GM23338 (cell line): ENCODE measurements around the gene PUM2. TPM values are rescaled to one million over a fixed set of nuclear protein-coding genes. Genes with fewer than 3 reads are reported as not detected.

Experiments used
- ATAC-seq: fragments of 200-7000 bp; cut with Tn5 transposase; 3 replicates; pipeline ENCODE4 v1.9.1; 2020
- DNase-seq: peaks from one replicate; pipeline ENCODE4 v3.0.0-alpha.2; 2015; ENCODE audit warnings: low spot score
- H2AFZ ChIP-seq: fragments of 200-600 bp; sonication (generic); 2 replicates; pipeline ENCODE4 v1.8.0; 2016; ENCODE audit warnings: antibody characterized with exemption, mild to moderate bottlenecking, moderate library complexity
- H3F3A ChIP-seq: fragments of 200-600 bp; sonication (generic); replicated peaks from 2 replicates; pipeline ENCODE4 v1.8.0; 2017; ENCODE audit warnings: antibody characterized with exemption, mixed run types, low read depth
- H3K27ac ChIP-seq: fragments of 200-600 bp; sonication (generic); 2 replicates; pipeline ENCODE4 v1.6.1; 2016; ENCODE audit warnings: low read depth
- H3K27me3 ChIP-seq: fragments of 200-600 bp; sonication (generic); 2 replicates; pipeline ENCODE4 v1.8.0; 2016; ENCODE audit warnings: mild to moderate bottlenecking, mixed run types, moderate library complexity; ENCODE audit not compliant: insufficient read depth
- H3K36me3 ChIP-seq: fragments of 200-600 bp; sonication (generic); 2 replicates; pipeline ENCODE4 v1.8.0; 2016; ENCODE audit warnings: mild to moderate bottlenecking; ENCODE audit not compliant: insufficient read depth
- H3K4me1 ChIP-seq: fragments of 200-600 bp; sonication (generic); 2 replicates; pipeline ENCODE4 v1.8.0; 2016; ENCODE audit warnings: mild to moderate bottlenecking, moderate library complexity; ENCODE audit not compliant: insufficient read depth
- H3K4me2 ChIP-seq: fragments of 200-600 bp; sonication (generic); 2 replicates; pipeline ENCODE4 v1.7.1; 2017; ENCODE audit warnings: mixed run types
- H3K4me3 ChIP-seq: fragments of 200-600 bp; sonication (generic); 2 replicates; pipeline ENCODE4 v1.6.1; 2016; ENCODE audit warnings: mixed run types
- H3K79me2 ChIP-seq: fragments of 200-600 bp; sonication (generic); replicated peaks from 2 replicates; pipeline ENCODE4 v1.8.0; 2017; ENCODE audit warnings: mild to moderate bottlenecking; ENCODE audit not compliant: insufficient read depth
- H3K9me2 ChIP-seq: fragments of 200-600 bp; sonication (generic); 2 replicates; pipeline ENCODE4 v1.8.0; 2017; ENCODE audit not compliant: insufficient read depth
- H4K20me1 ChIP-seq: fragments of 200-600 bp; sonication (generic); replicated peaks from 2 replicates; pipeline ENCODE4 v1.8.0; 2017; ENCODE audit warnings: mild to moderate bottlenecking; ENCODE audit not compliant: insufficient read depth
- H3K27ac Mint-ChIP-seq: 2 replicates; pipeline ENCODE4 v1.8.0; 2020; ENCODE audit warnings: inconsistent platforms, mild to moderate bottlenecking, moderate library complexity, mixed read lengths
- H3K27me3 Mint-ChIP-seq: 3 replicates; pipeline ENCODE4 v1.8.0; 2022; ENCODE audit warnings: low read depth, mild to moderate bottlenecking, moderate library complexity, mixed read lengths, inconsistent platforms; ENCODE audit not compliant: insufficient read depth, poor library complexity
- H3K36me3 Mint-ChIP-seq: 3 replicates; pipeline ENCODE4 v1.8.0; 2021; ENCODE audit warnings: low read depth, mild to moderate bottlenecking, inconsistent platforms, moderate library complexity, mixed read lengths
- H3K4me1 Mint-ChIP-seq: 3 replicates; pipeline ENCODE4 v1.8.0; 2020; ENCODE audit warnings: mild to moderate bottlenecking, inconsistent platforms, mixed read lengths
- H3K4me3 Mint-ChIP-seq: 3 replicates; pipeline ENCODE4 v1.8.0; 2021; ENCODE audit warnings: moderate library complexity, mild to moderate bottlenecking, inconsistent platforms, mixed read lengths
- H3K9me3 Mint-ChIP-seq: 3 replicates; pipeline ENCODE4 v1.8.0; 2020; ENCODE audit warnings: moderate library complexity, mild to moderate bottlenecking, inconsistent platforms, mixed read lengths
- CREB1 ChIP-seq: fragments of 250-450 bp; sonication (Bioruptor Pico); IDR thresholded peaks from 2 replicates; pipeline ENCODE4 v1.5.0; 2020; ENCODE audit warnings: low read depth, mild to moderate bottlenecking, moderate library complexity
- EZH2phosphoT487 ChIP-seq: fragments of 200-600 bp; sonication (generic); IDR thresholded peaks from one replicate; pipeline ENCODE4 v1.8.1; 2018; ENCODE audit warnings: antibody characterized with exemption; ENCODE audit not compliant: unreplicated experiment
- JUNB ChIP-seq: IDR thresholded peaks from one replicate; pipeline ENCODE4 v1.6.1; 2016; ENCODE audit warnings: antibody characterized with exemption; ENCODE audit not compliant: unreplicated experiment
- STAT1 ChIP-seq: IDR thresholded peaks from one replicate; pipeline ENCODE4 v1.6.1; 2016; ENCODE audit warnings: antibody characterized with exemption; ENCODE audit not compliant: unreplicated experiment
- ZNF114 ChIP-seq: fragments of 250-450 bp; sonication (Bioruptor Pico); IDR thresholded peaks from 2 replicates; pipeline ENCODE4 v1.5.0; 2020; ENCODE audit warnings: mild to moderate bottlenecking, moderate library complexity
- ZNF331 ChIP-seq: fragments of 250-450 bp; sonication (Bioruptor Pico); IDR thresholded peaks from 2 replicates; pipeline ENCODE4 v1.5.0; 2020; ENCODE audit warnings: low read depth, mild to moderate bottlenecking, moderate library complexity
- polyA plus RNA-seq: library from polyadenylated mRNA; unstranded; fragments of >200 nt; fragmentation: Nextera tagmentation; extraction: Ambion mirVana; gene quantifications from 2 replicates; pipeline ENCODE4 v1.2.1, GENCODE V29; 2016
- total RNA-seq: library from RNA; depleted of rRNA; stranded (reverse); fragments of >200 nt; shearing (Covaris generic); gene quantifications from 2 replicates; pipeline ENCODE4 v1.2.3, GENCODE V29; 2014
- TF ChIP-seq, protein P1 (sequence below): IDR thresholded peaks from one replicate; pipeline ENCODE4 v1.6.1; 2018; ENCODE audit warnings: antibody characterized with exemption; ENCODE audit not compliant: unreplicated experiment
- TF ChIP-seq, protein P2 (sequence below), 2 experiments: fragments of 200-600 bp in 1 of 2; sonication (generic) in 1 of 2; conservative IDR thresholded peaks; 2 replicates each; pipeline versions ENCODE4 v1.5.1 to v1.6.1; 2016 to 2017; ENCODE audit warnings: antibody characterized with exemption in 2 of 2, low read depth in 2 of 2, mild to moderate bottlenecking in 2 of 2, moderate library complexity in 1 of 2
- TF ChIP-seq, protein P3 (sequence below): fragments of 250-450 bp; sonication (Bioruptor Pico); IDR thresholded peaks from 2 replicates; pipeline ENCODE4 v1.5.0; 2020; ENCODE audit warnings: mild to moderate bottlenecking, moderate library complexity

Gene PUM2
- total and polyA plus RNA-seq, 2 experiments from 2014 or later: 29.9 to 94.1 TPM

DNA sequence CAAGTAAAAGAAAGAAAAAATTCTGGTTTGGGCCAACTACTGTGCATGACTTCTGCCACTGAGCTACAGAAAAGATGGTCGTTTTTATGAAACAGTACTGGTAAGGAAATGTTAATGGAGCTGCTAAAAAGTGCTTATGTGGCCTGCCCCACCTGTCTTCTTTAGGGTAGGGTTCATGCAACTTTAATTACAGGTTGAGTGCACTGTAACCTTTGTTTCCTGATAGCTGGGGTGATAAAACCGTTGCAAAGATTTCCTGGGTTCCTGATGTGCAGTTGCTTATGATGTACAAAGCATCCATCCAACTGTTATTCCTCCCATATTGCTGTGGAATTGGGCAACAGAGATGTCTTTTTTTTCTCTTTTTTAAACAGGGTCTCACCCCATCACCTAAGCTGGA, 34.3 kb upstream of the PUM2 start (continued):
- TF ChIP-seq, protein P1, sequence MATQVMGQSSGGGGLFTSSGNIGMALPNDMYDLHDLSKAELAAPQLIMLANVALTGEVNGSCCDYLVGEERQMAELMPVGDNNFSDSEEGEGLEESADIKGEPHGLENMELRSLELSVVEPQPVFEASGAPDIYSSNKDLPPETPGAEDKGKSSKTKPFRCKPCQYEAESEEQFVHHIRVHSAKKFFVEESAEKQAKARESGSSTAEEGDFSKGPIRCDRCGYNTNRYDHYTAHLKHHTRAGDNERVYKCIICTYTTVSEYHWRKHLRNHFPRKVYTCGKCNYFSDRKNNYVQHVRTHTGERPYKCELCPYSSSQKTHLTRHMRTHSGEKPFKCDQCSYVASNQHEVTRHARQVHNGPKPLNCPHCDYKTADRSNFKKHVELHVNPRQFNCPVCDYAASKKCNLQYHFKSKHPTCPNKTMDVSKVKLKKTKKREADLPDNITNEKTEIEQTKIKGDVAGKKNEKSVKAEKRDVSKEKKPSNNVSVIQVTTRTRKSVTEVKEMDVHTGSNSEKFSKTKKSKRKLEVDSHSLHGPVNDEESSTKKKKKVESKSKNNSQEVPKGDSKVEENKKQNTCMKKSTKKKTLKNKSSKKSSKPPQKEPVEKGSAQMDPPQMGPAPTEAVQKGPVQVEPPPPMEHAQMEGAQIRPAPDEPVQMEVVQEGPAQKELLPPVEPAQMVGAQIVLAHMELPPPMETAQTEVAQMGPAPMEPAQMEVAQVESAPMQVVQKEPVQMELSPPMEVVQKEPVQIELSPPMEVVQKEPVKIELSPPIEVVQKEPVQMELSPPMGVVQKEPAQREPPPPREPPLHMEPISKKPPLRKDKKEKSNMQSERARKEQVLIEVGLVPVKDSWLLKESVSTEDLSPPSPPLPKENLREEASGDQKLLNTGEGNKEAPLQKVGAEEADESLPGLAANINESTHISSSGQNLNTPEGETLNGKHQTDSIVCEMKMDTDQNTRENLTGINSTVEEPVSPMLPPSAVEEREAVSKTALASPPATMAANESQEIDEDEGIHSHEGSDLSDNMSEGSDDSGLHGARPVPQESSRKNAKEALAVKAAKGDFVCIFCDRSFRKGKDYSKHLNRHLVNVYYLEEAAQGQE: no peak
- TF ChIP-seq STAT1: no peak
- TF ChIP-seq, protein P2, sequence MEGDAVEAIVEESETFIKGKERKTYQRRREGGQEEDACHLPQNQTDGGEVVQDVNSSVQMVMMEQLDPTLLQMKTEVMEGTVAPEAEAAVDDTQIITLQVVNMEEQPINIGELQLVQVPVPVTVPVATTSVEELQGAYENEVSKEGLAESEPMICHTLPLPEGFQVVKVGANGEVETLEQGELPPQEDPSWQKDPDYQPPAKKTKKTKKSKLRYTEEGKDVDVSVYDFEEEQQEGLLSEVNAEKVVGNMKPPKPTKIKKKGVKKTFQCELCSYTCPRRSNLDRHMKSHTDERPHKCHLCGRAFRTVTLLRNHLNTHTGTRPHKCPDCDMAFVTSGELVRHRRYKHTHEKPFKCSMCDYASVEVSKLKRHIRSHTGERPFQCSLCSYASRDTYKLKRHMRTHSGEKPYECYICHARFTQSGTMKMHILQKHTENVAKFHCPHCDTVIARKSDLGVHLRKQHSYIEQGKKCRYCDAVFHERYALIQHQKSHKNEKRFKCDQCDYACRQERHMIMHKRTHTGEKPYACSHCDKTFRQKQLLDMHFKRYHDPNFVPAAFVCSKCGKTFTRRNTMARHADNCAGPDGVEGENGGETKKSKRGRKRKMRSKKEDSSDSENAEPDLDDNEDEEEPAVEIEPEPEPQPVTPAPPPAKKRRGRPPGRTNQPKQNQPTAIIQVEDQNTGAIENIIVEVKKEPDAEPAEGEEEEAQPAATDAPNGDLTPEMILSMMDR (conservative IDR thresholded peaks at IDR 0.05; ENCODE audit: low read depth in 2 of 2): no peak

DNA sequence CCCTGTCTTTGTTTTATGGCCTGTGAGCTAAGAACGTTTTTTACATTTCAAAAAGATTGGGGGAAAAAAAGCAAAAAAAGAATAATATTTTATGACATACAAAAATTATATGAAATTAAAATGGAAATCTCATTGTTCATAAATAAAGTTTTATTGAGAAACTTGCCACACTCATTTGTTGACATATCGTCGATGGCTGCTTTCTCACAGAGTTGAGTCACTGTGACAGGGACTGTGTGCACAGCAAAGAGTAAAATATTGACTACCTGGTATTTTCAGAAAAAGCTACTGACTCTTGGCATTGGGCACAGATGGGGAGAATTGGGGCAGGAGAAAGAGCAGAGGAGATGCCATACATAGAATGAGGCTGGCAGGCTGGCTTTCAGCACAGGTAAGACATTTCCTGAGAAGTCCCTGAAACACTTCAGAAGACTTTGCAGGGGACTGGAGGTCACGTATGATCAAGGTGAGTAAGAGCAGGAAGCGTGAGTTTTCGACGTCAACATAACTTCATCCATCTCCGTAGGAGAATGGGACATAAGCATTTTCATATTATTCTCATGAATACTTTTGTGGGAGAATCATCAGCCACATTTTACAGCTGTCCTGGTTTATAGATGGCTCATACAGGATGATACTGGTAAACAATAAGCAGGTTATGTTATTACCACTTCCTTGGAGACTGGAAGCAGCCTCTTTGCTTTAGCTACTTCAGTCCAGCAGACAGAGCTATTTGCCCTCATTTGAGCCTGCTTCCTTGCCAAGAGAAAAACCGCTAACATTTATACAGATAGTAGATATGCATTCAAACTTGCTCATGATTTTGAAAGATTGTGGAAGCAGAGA, 32.5 kb upstream of the PUM2 start:
- no peaks in the 10 kb centered on the region for H4K20me1 ChIP-seq
- H3K27me3 ChIP-seq: no peaks in the 10 kb centered on the region
- Mint-ChIP-seq H3K27ac (no peak overlapping the region), H3K9me3 (no peaks in the 10 kb centered on the region), H3K36me3 (no peaks in the 10 kb centered on the region), H3K4me1 (peaks cover 12% of the 10 kb centered on the region; the same call in 2 of the 3 replicates), H3K4me3 (no peak overlapping the region), H3K27me3 (peaks cover 3% of the 10 kb centered on the region)
- DNase-seq (no peak), ATAC-seq (no peak)
- H3K79me2 ChIP-seq: no peaks in the 10 kb centered on the region
- no peaks in the 10 kb centered on the region for H3K36me3 ChIP-seq
- H3K27ac ChIP-seq: no peak overlapping the region
- no peak overlapping the region for H3K4me2 ChIP-seq
- H3K4me3 ChIP-seq: no peak overlapping the region
- H3K4me1 ChIP-seq: no peaks in the 10 kb centered on the region
- no peaks in the 10 kb centered on the region for H3F3A ChIP-seq
- no peaks in the 10 kb centered on the region for H3K9me2 ChIP-seq
- H2AFZ ChIP-seq: no peak overlapping the region
- TF ChIP-seq STAT1 (no peak), JUNB (no peak), ZNF114 (CRISPR knock-in tag) (no peak), CREB1 (CRISPR knock-in tag) (no peak), EZH2phosphoT487 (no peak), ZNF331 (CRISPR knock-in tag) (no peak)
- TF ChIP-seq, protein P3, sequence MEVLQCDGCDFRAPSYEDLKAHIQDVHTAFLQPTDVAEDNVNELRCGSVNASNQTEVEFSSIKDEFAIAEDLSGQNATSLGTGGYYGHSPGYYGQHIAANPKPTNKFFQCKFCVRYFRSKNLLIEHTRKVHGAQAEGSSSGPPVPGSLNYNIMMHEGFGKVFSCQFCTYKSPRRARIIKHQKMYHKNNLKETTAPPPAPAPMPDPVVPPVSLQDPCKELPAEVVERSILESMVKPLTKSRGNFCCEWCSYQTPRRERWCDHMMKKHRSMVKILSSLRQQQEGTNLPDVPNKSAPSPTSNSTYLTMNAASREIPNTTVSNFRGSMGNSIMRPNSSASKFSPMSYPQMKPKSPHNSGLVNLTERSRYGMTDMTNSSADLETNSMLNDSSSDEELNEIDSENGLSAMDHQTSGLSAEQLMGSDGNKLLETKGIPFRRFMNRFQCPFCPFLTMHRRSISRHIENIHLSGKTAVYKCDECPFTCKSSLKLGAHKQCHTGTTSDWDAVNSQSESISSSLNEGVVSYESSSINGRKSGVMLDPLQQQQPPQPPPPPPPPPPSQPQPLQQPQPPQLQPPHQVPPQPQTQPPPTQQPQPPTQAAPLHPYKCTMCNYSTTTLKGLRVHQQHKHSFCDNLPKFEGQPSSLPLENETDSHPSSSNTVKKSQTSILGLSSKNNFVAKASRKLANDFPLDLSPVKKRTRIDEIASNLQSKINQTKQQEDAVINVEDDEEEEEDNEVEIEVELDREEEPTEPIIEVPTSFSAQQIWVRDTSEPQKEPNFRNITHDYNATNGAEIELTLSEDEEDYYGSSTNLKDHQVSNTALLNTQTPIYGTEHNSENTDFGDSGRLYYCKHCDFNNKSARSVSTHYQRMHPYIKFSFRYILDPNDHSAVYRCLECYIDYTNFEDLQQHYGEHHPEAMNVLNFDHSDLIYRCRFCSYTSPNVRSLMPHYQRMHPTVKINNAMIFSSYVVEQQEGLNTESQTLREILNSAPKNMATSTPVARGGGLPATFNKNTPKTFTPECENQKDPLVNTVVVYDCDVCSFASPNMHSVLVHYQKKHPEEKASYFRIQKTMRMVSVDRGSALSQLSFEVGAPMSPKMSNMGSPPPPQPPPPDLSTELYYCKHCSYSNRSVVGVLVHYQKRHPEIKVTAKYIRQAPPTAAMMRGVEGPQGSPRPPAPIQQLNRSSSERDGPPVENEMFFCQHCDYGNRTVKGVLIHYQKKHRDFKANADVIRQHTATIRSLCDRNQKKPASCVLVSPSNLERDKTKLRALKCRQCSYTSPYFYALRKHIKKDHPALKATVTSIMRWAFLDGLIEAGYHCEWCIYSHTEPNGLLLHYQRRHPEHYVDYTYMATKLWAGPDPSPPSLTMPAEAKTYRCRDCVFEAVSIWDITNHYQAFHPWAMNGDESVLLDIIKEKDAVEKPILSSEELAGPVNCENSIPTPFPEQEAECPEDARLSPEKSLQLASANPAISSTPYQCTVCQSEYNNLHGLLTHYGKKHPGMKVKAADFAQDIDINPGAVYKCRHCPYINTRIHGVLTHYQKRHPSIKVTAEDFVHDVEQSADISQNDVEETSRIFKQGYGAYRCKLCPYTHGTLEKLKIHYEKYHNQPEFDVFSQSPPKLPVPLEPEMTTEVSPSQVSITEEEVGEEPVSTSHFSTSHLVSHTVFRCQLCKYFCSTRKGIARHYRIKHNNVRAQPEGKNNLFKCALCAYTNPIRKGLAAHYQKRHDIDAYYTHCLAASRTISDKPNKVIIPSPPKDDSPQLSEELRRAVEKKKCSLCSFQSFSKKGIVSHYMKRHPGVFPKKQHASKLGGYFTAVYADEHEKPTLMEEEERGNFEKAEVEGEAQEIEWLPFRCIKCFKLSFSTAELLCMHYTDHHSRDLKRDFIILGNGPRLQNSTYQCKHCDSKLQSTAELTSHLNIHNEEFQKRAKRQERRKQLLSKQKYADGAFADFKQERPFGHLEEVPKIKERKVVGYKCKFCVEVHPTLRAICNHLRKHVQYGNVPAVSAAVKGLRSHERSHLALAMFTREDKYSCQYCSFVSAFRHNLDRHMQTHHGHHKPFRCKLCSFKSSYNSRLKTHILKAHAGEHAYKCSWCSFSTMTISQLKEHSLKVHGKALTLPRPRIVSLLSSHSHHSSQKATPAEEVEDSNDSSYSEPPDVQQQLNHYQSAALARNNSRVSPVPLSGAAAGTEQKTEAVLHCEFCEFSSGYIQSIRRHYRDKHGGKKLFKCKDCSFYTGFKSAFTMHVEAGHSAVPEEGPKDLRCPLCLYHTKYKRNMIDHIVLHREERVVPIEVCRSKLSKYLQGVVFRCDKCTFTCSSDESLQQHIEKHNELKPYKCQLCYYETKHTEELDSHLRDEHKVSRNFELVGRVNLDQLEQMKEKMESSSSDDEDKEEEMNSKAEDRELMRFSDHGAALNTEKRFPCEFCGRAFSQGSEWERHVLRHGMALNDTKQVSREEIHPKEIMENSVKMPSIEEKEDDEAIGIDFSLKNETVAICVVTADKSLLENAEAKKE (CRISPR knock-in tag): no peak
- TF ChIP-seq, protein P2 (conservative IDR thresholded peaks at IDR 0.05; ENCODE audit: low read depth in 2 of 2): no peak
